ENCODE measurements around the gene C20orf204. TPM values are rescaled to one million over a fixed set of nuclear protein-coding genes. Genes with fewer than 3 reads are reported as not detected.

Gene C20orf204
- total RNA-seq, 4 donors from 2014 or later = 1.7 to 14.4 (median 4.1) TPM

GRCh38 chr20:64037498-64038213, 1.7 kb downstream of the C20orf204 start:
- TF ChIP-seq CTCF (IDR thresholded peaks at IDR 0.05) (no peak), EP300 (IDR thresholded peaks at IDR 0.05) (no peak), POLR2A (IDR thresholded peaks at IDR 0.05) (no peak)
- H3K4me3 ChIP-seq = peak overlapping the region in 2 of 4 donors; percentile 52 to 54
- peaks cover 0 to 50% (median 27%) of the 10 kb centered on the region in 4 donors for H3K4me1 ChIP-seq
- WGBS, 2 donors = 11% methylated on average over 29 to 36 of the region's 36 CpGs
- peaks cover 0 to 59% of the 10 kb centered on the region in 2 donors for H3K27me3 ChIP-seq
- no peak for DNase-seq (ENCODE audit: low spot score in 2 of 2)
- no peaks in the 10 kb centered on the region for H3K9me3 ChIP-seq
- H3K27ac ChIP-seq = no peak overlapping the region
- peaks cover 0 to 38% (median 0%) of the 10 kb centered on the region in 3 donors for H3K36me3 ChIP-seq

DNA sequence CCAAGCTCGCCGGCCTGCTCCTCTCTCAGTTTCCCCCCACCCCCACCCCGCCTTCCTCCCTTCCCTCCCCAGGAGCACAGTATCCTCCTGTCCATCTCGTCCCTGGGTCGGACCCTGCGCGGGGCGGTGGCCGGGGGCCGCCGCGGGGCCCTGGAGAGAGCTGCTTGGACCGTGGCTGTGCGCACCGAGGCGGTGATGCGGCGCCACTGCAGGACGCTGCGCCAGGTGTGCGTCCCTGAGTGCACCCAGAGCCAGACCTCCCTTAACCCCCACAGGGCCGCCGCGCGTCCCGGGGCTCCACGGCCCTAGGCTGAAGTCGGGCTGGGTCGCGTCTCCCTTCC, 2.2 kb downstream of the C20orf204 start:
- TF ChIP-seq POLR2A (IDR thresholded peaks at IDR 0.05) (no peak), CTCF (IDR thresholded peaks at IDR 0.05) (no peak), EP300 (IDR thresholded peaks at IDR 0.05) (no peak)
- peak overlapping the region in 1 of 4 donors; percentile 52 for H3K27ac ChIP-seq
- H3K27me3 ChIP-seq = peaks cover 0 to 63% of the 10 kb centered on the region in 2 donors
- DNase-seq (ENCODE audit: low spot score in 2 of 2) = no peak
- H3K4me1 ChIP-seq = peaks cover 0 to 50% (median 27%) of the 10 kb centered on the region in 4 donors
- H3K36me3 ChIP-seq = peaks cover 0 to 33% (median 0%) of the 10 kb centered on the region in 3 donors
- H3K4me3 ChIP-seq = peak overlapping the region in 2 of 4 donors; percentile 52 to 54
- no peaks in the 10 kb centered on the region for H3K9me3 ChIP-seq
- WGBS, 2 donors = 2% methylated on average over 30 of the region's 30 CpGs; no CpG with 5 or more reads in 1 of the 2 donors

DNA sequence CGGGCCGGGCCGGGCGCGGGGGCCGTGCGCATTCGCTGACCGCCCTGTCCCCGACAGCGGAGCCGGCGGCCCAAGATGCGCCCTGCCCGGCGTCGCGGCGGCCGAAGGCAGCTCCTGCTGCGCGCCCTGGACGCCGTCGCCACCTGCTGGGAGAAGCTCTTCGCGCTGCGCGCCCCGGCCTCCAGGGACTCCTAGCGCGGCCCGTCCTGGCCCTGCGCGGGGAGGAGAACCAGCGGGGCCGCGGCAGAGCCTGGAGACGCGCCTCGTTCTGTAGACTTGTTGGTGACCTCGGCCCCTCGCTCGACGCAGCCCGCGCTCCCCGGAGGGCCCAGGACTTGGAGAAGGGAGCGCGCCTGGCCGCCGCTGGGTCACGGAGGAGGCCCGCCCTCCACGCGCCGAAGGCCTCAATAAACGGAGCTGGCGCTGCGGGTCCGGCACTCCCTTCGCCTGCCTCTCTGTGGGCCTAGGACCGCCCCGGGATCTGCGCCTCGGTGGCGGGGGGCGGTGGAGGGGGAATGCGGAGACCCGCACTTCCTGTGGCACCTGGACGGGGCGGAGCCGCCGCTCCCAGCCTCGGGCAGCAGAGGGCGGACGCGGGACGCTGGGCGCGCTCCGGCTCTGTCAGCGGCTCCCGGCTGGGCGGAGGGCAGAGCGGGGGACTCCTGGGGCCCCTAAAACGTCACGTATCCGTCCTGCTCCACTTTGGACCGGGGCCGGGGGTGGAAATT, 2.7 kb downstream of the C20orf204 start:
- TF ChIP-seq POLR2A (IDR thresholded peaks at IDR 0.05) (no peak), CTCF (IDR thresholded peaks at IDR 0.05) (peak; percentile 60 to 76 (median 73)), EP300 (IDR thresholded peaks at IDR 0.05) (peak in 1 of 2 donors; percentile 33)
- WGBS, 2 donors = 1 to 2% methylated on average over 20 to 64 of the region's 91 CpGs
- peaks cover 0 to 65% of the 10 kb centered on the region in 2 donors for H3K27me3 ChIP-seq
- H3K4me1 ChIP-seq = peaks cover 0 to 50% (median 27%) of the 10 kb centered on the region in 4 donors
- peak overlapping the region in 2 of 4 donors; percentile 52 to 68 for H3K27ac ChIP-seq
- no peaks in the 10 kb centered on the region for H3K9me3 ChIP-seq
- H3K4me3 ChIP-seq = peak overlapping the region; percentile 3 to 54 (median 32)
- DNase-seq (ENCODE audit: low spot score in 2 of 2) = no peak
- H3K36me3 ChIP-seq = peaks cover 0 to 27% (median 0%) of the 10 kb centered on the region in 3 donors

GRCh38 chr20:64039293-64040160, 3.5 kb downstream of the C20orf204 start:
- 5 to 11% methylated on average over 15 of the region's 17 CpGs for WGBS, 2 donors
- Histone ChIP-seq H3K36me3 (peaks cover 0 to 19% (median 0%) of the 10 kb centered on the region in 3 donors), H3K4me3 (peak overlapping the region in 3 of 4 donors; percentile 3 to 54 (median 52)), H3K4me1 (peaks cover 0 to 50% (median 27%) of the 10 kb centered on the region in 4 donors), H3K27ac (peak overlapping the region in 1 of 4 donors; percentile 68), H3K27me3 (peaks cover 0 to 72% of the 10 kb centered on the region in 2 donors), H3K9me3 (no peaks in the 10 kb centered on the region)
- DNase-seq (ENCODE audit: low spot score in 2 of 2) = no peak
- TF ChIP-seq CTCF (IDR thresholded peaks at IDR 0.05) (no peak), POLR2A (IDR thresholded peaks at IDR 0.05) (no peak), EP300 (IDR thresholded peaks at IDR 0.05) (no peak)

Data from tibial nerve (tissue), 4 donors.